GM23338 (cell line): ENCODE results near the gene LCN10. TPM values are rescaled to one million over a fixed set of nuclear protein-coding genes. Genes with fewer than 3 reads are reported as not detected.

Experiments used
- ATAC-seq: fragments of 200-7000 bp; cut with Tn5 transposase; 3 replicates; pipeline ENCODE4 v1.9.1; 2020
- DNase-seq: peaks from one replicate; pipeline ENCODE4 v3.0.0-alpha.2; 2015; ENCODE audit warnings: low spot score
- H2AFZ ChIP-seq: fragments of 200-600 bp; sonication (generic); 2 replicates; pipeline ENCODE4 v1.8.0; 2016; ENCODE audit warnings: antibody characterized with exemption, mild to moderate bottlenecking, moderate library complexity
- H3F3A ChIP-seq: fragments of 200-600 bp; sonication (generic); replicated peaks from 2 replicates; pipeline ENCODE4 v1.8.0; 2017; ENCODE audit warnings: antibody characterized with exemption, mixed run types, low read depth
- H3K27ac ChIP-seq: fragments of 200-600 bp; sonication (generic); 2 replicates; pipeline ENCODE4 v1.6.1; 2016; ENCODE audit warnings: low read depth
- H3K27me3 ChIP-seq: fragments of 200-600 bp; sonication (generic); 2 replicates; pipeline ENCODE4 v1.8.0; 2016; ENCODE audit warnings: mild to moderate bottlenecking, mixed run types, moderate library complexity; ENCODE audit not compliant: insufficient read depth
- H3K36me3 ChIP-seq: fragments of 200-600 bp; sonication (generic); 2 replicates; pipeline ENCODE4 v1.8.0; 2016; ENCODE audit warnings: mild to moderate bottlenecking; ENCODE audit not compliant: insufficient read depth
- H3K4me1 ChIP-seq: fragments of 200-600 bp; sonication (generic); 2 replicates; pipeline ENCODE4 v1.8.0; 2016; ENCODE audit warnings: mild to moderate bottlenecking, moderate library complexity; ENCODE audit not compliant: insufficient read depth
- H3K4me2 ChIP-seq: fragments of 200-600 bp; sonication (generic); 2 replicates; pipeline ENCODE4 v1.7.1; 2017; ENCODE audit warnings: mixed run types
- H3K4me3 ChIP-seq: fragments of 200-600 bp; sonication (generic); 2 replicates; pipeline ENCODE4 v1.6.1; 2016; ENCODE audit warnings: mixed run types
- H3K79me2 ChIP-seq: fragments of 200-600 bp; sonication (generic); replicated peaks from 2 replicates; pipeline ENCODE4 v1.8.0; 2017; ENCODE audit warnings: mild to moderate bottlenecking; ENCODE audit not compliant: insufficient read depth
- H3K9me2 ChIP-seq: fragments of 200-600 bp; sonication (generic); 2 replicates; pipeline ENCODE4 v1.8.0; 2017; ENCODE audit not compliant: insufficient read depth
- H4K20me1 ChIP-seq: fragments of 200-600 bp; sonication (generic); replicated peaks from 2 replicates; pipeline ENCODE4 v1.8.0; 2017; ENCODE audit warnings: mild to moderate bottlenecking; ENCODE audit not compliant: insufficient read depth
- H3K27ac Mint-ChIP-seq: 2 replicates; pipeline ENCODE4 v1.8.0; 2020; ENCODE audit warnings: inconsistent platforms, mild to moderate bottlenecking, moderate library complexity, mixed read lengths
- H3K27me3 Mint-ChIP-seq: 3 replicates; pipeline ENCODE4 v1.8.0; 2022; ENCODE audit warnings: low read depth, mild to moderate bottlenecking, moderate library complexity, mixed read lengths, inconsistent platforms; ENCODE audit not compliant: insufficient read depth, poor library complexity
- H3K36me3 Mint-ChIP-seq: 3 replicates; pipeline ENCODE4 v1.8.0; 2021; ENCODE audit warnings: low read depth, mild to moderate bottlenecking, inconsistent platforms, moderate library complexity, mixed read lengths
- H3K4me1 Mint-ChIP-seq: 3 replicates; pipeline ENCODE4 v1.8.0; 2020; ENCODE audit warnings: mild to moderate bottlenecking, inconsistent platforms, mixed read lengths
- H3K4me3 Mint-ChIP-seq: 3 replicates; pipeline ENCODE4 v1.8.0; 2021; ENCODE audit warnings: moderate library complexity, mild to moderate bottlenecking, inconsistent platforms, mixed read lengths
- H3K9me3 Mint-ChIP-seq: 3 replicates; pipeline ENCODE4 v1.8.0; 2020; ENCODE audit warnings: moderate library complexity, mild to moderate bottlenecking, inconsistent platforms, mixed read lengths
- CREB1 ChIP-seq: fragments of 250-450 bp; sonication (Bioruptor Pico); IDR thresholded peaks from 2 replicates; pipeline ENCODE4 v1.5.0; 2020; ENCODE audit warnings: low read depth, mild to moderate bottlenecking, moderate library complexity
- EZH2phosphoT487 ChIP-seq: fragments of 200-600 bp; sonication (generic); IDR thresholded peaks from one replicate; pipeline ENCODE4 v1.8.1; 2018; ENCODE audit warnings: antibody characterized with exemption; ENCODE audit not compliant: unreplicated experiment
- JUNB ChIP-seq: IDR thresholded peaks from one replicate; pipeline ENCODE4 v1.6.1; 2016; ENCODE audit warnings: antibody characterized with exemption; ENCODE audit not compliant: unreplicated experiment
- NANOG ChIP-seq: IDR thresholded peaks from 2 replicates; pipeline ENCODE4 v1.6.1; 2016; ENCODE audit warnings: antibody characterized with exemption, borderline replicate concordance
- POLR2AphosphoS5 ChIP-seq: IDR thresholded peaks from 2 replicates; pipeline ENCODE4 v1.6.1; 2016; ENCODE audit warnings: antibody characterized with exemption, low read depth
- STAT1 ChIP-seq: IDR thresholded peaks from one replicate; pipeline ENCODE4 v1.6.1; 2016; ENCODE audit warnings: antibody characterized with exemption; ENCODE audit not compliant: unreplicated experiment
- ZNF331 ChIP-seq: fragments of 250-450 bp; sonication (Bioruptor Pico); IDR thresholded peaks from 2 replicates; pipeline ENCODE4 v1.5.0; 2020; ENCODE audit warnings: low read depth, mild to moderate bottlenecking, moderate library complexity
- polyA plus RNA-seq: library from polyadenylated mRNA; unstranded; fragments of >200 nt; fragmentation: Nextera tagmentation; extraction: Ambion mirVana; gene quantifications from 2 replicates; pipeline ENCODE4 v1.2.1, GENCODE V29; 2016
- total RNA-seq: library from RNA; depleted of rRNA; stranded (reverse); fragments of >200 nt; shearing (Covaris generic); gene quantifications from 2 replicates; pipeline ENCODE4 v1.2.3, GENCODE V29; 2014
- TF ChIP-seq, protein P1 (sequence below), 2 experiments: fragments of 200-600 bp in 1 of 2; sonication (generic) in 1 of 2; conservative IDR thresholded peaks; 2 replicates each; pipeline versions ENCODE4 v1.5.1 to v1.6.1; 2016 to 2017; ENCODE audit warnings: antibody characterized with exemption in 2 of 2, low read depth in 2 of 2, mild to moderate bottlenecking in 2 of 2, moderate library complexity in 1 of 2
- TF ChIP-seq, protein P2 (sequence below): IDR thresholded peaks from 2 replicates; pipeline ENCODE4 v1.6.1; 2016; ENCODE audit warnings: antibody characterized with exemption

The LCN10 gene
- total and polyA plus RNA-seq, 2 experiments from 2014 or later: 0.45 to 0.74 TPM

DNA sequence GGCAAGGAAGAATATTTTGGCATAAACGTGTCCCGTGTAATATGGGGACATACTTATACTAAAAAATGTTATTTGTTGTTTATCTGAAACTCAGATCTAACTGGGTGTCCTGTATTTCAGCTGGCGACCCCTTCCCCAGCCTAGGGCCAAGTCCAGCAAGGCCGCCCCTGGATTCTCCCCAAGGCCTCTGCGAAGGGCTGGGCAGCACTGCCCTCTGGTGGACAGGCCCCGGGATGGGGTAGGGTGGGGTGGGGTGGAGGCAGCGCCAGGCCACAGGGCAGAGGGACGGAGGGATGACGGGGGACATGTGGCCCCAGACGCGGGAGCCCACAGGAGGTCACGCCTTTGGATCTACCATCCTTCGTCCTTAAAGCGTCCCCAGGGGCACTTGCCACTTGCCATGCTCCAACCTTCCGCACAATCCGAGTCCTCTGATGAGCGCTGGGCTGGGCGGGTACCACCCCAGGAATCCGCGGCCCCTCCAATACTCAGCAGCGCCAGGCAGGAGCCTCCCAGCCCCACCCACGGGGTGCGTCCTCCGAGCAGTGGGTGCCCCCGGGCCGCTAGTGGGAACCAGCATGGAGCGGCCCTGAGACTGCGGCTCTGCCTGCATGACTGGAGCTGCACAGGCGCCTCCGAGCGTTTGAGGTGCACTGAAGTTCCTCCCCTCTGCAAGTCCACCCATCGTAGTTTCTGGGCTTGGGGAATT, 48.4 kb downstream of the LCN10 start:
- ATAC-seq (peak; percentile 82), DNase-seq (peak; percentile 85)
- Histone ChIP-seq H3F3A (0 out of 2 replicates have a peak, but pooled peaks cover under 1% of the 10 kb centered on the region), H4K20me1 (no peaks in the 10 kb centered on the region), H3K27me3 (no peaks in the 10 kb centered on the region), H3K4me2 (no peak overlapping the region), H3K9me2 (no peaks in the 10 kb centered on the region), H2AFZ (0 out of 2 replicates have a peak overlapping the region, but pooled peaks have one; percentile 72), H3K79me2 (no peaks in the 10 kb centered on the region), H3K27ac (no peak overlapping the region), H3K36me3 (no peaks in the 10 kb centered on the region), H3K4me1 (no peaks in the 10 kb centered on the region; the same call in 1 of the 2 replicates), H3K4me3 (peak overlapping the region; percentile 28; the same call in 1 of the 2 replicates)
- TF ChIP-seq, protein P1, sequence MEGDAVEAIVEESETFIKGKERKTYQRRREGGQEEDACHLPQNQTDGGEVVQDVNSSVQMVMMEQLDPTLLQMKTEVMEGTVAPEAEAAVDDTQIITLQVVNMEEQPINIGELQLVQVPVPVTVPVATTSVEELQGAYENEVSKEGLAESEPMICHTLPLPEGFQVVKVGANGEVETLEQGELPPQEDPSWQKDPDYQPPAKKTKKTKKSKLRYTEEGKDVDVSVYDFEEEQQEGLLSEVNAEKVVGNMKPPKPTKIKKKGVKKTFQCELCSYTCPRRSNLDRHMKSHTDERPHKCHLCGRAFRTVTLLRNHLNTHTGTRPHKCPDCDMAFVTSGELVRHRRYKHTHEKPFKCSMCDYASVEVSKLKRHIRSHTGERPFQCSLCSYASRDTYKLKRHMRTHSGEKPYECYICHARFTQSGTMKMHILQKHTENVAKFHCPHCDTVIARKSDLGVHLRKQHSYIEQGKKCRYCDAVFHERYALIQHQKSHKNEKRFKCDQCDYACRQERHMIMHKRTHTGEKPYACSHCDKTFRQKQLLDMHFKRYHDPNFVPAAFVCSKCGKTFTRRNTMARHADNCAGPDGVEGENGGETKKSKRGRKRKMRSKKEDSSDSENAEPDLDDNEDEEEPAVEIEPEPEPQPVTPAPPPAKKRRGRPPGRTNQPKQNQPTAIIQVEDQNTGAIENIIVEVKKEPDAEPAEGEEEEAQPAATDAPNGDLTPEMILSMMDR (conservative IDR thresholded peaks at IDR 0.05; ENCODE audit: low read depth in 2 of 2): peak; percentile 65 to 96
- TF ChIP-seq EZH2phosphoT487: no peak
- Mint-ChIP-seq H3K4me1 (peaks cover 8% of the 10 kb centered on the region), H3K36me3 (no peaks in the 10 kb centered on the region), H3K9me3 (no peaks in the 10 kb centered on the region), H3K4me3 (no peak overlapping the region), H3K27me3 (peaks cover 17% of the 10 kb centered on the region), H3K27ac (no peak overlapping the region)

DNA sequence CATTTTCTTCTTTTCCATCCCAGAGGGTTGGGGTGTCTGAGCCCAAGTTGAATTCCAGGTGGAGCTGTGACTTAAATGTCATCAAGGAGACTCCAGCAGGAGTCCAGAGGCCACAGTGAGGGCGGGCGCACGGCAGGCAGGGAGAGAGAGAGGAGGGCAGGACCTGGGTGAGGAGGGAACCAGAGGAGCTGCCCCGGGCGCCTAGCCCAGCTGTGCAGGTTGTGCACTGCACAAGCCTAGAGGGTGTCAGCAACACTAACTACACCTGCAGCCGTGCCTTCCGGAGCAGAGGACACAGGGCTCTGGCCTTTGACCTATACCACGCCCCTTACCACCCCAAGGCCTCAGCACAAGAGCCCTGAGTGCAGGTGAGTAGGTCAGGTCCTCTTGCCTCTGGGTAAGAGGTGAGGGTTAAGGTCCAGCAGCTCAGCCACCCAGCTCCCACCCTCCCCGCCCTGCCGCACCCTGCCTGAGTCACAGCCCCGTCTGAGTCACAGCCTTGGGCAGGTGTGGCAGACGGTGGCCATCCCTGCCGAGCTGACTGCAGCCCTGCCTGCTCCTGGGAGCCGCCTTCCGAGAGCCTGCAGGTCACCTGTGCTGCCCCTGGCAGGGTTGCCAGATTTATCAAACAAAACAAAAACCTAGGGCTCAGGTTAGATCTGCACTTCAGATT, 49.1 kb downstream of the LCN10 start:
- H3K4me3 ChIP-seq: no peak overlapping the region
- H3K36me3 Mint-ChIP-seq: no peaks in the 10 kb centered on the region
- TF ChIP-seq POLR2AphosphoS5: no peak
- TF ChIP-seq CREB1: no peak
- no peak for TF ChIP-seq ZNF331 (CRISPR knock-in tag)
- TF ChIP-seq, protein P2, sequence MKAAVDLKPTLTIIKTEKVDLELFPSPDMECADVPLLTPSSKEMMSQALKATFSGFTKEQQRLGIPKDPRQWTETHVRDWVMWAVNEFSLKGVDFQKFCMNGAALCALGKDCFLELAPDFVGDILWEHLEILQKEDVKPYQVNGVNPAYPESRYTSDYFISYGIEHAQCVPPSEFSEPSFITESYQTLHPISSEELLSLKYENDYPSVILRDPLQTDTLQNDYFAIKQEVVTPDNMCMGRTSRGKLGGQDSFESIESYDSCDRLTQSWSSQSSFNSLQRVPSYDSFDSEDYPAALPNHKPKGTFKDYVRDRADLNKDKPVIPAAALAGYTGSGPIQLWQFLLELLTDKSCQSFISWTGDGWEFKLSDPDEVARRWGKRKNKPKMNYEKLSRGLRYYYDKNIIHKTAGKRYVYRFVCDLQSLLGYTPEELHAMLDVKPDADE: no peak
- no peak for TF ChIP-seq JUNB
- no peak for TF ChIP-seq NANOG
- no peak for TF ChIP-seq STAT1
- H3K27ac ChIP-seq: no peak overlapping the region
- H3K4me1 Mint-ChIP-seq: peaks cover 8% of the 10 kb centered on the region
- DNase-seq (no peak), ATAC-seq (peak; percentile 7; the same call in 2 of the 3 replicates)
- H3K9me2 ChIP-seq: no peaks in the 10 kb centered on the region
- no peak overlapping the region for H2AFZ ChIP-seq
- H3K27me3 ChIP-seq: no peaks in the 10 kb centered on the region
- no peaks in the 10 kb centered on the region; the same call in 1 of the 2 replicates for H3K4me1 ChIP-seq
- no peak overlapping the region; the same call in 2 of the 3 replicates for H3K4me3 Mint-ChIP-seq
- no peaks in the 10 kb centered on the region for H3K9me3 Mint-ChIP-seq
- H3K36me3 ChIP-seq: no peaks in the 10 kb centered on the region
- no peak overlapping the region for H3K27ac Mint-ChIP-seq
- peaks cover 19% of the 10 kb centered on the region for H3K27me3 Mint-ChIP-seq
- 0 out of 2 replicates have a peak, but pooled peaks cover 3% of the 10 kb centered on the region for H3F3A ChIP-seq
- H4K20me1 ChIP-seq: no peaks in the 10 kb centered on the region
- H3K4me2 ChIP-seq: no peak overlapping the region
- no peaks in the 10 kb centered on the region for H3K79me2 ChIP-seq
